K562 (cell line): ENCODE results near the gene CTDNEP1. TPM values are rescaled to one million over a fixed set of nuclear protein-coding genes. Genes with fewer than 3 reads are reported as not detected.

ENCODE experiments used
- FOXJ3 ChIP-seq: sonication (generic); formaldehyde crosslinking; IDR thresholded peaks from 2 replicates; pipeline ENCODE4 v1.4.0; 2020; ENCODE audit warnings: mild to moderate bottlenecking, missing genetic modification reagents
- HNRNPLL ChIP-seq: fragments of 200-400 bp; formaldehyde crosslinking; IDR thresholded peaks from 2 replicates; pipeline ENCODE4 v1.6.1; 2017; ENCODE audit warnings: low read length, low read depth, mild to moderate bottlenecking; ENCODE audit not compliant: poor library complexity, severe bottlenecking
- KAT2B ChIP-seq: IDR thresholded peaks from one replicate; pipeline ENCODE4 v1.6.1; 2012; ENCODE audit warnings: low read depth, mild to moderate bottlenecking, control low read depth, inconsistent platforms, low read length, moderate library complexity
- MTA2 ChIP-seq: fragments of 450-650 bp; IDR thresholded peaks from 2 replicates; pipeline ENCODE4 v1.6.1; 2016; ENCODE audit warnings: low read depth
- NONO ChIP-seq, 2 experiments: fragments of 200-400 bp in 1 of 2; fragments of 450-650 bp in 1 of 2; formaldehyde crosslinking in 1 of 2; IDR thresholded peaks; 2 replicates each; pipeline ENCODE4 v1.6.1; 2017; ENCODE audit warnings: low read depth in 2 of 2, mild to moderate bottlenecking in 2 of 2, moderate library complexity in 2 of 2, low read length in 1 of 2
- PML ChIP-seq: IDR thresholded peaks from 2 replicates; pipeline ENCODE4 v1.6.1; 2012; ENCODE audit warnings: low read length, inconsistent platforms
- POLR2AphosphoS5 ChIP-seq: IDR thresholded peaks from 2 replicates; pipeline ENCODE4 v1.6.1; 2011; ENCODE audit warnings: mild to moderate bottlenecking, low read depth, low read length, moderate library complexity; ENCODE audit not compliant: control insufficient read depth, insufficient read depth
- POLR2G ChIP-seq: fragments of 200-400 bp; formaldehyde crosslinking; IDR thresholded peaks from 2 replicates; pipeline ENCODE4 v1.6.1; 2017; ENCODE audit warnings: low read depth, mild to moderate bottlenecking, antibody characterized with exemption, low read length, moderate library complexity
- RBFOX2 ChIP-seq: fragments of 200-400 bp; formaldehyde crosslinking; IDR thresholded peaks from 2 replicates; pipeline ENCODE4 v1.6.1; 2017; ENCODE audit warnings: low read depth, mild to moderate bottlenecking, low read length, moderate library complexity
- SMARCB1 ChIP-seq: IDR thresholded peaks from 2 replicates; pipeline ENCODE4 v1.6.1; 2011; ENCODE audit warnings: improper control_type of control experiment, low read depth; ENCODE audit not compliant: insufficient read length
- TCF15 ChIP-seq: fragments of 250-450 bp; sonication (Bioruptor Pico); IDR thresholded peaks from 2 replicates; pipeline ENCODE4 v1.8.0; 2022; ENCODE audit warnings: moderate library complexity, mild to moderate bottlenecking, inconsistent platforms
- TFE3 ChIP-seq: fragments of 450-650 bp; formaldehyde crosslinking; IDR thresholded peaks from 2 replicates; pipeline ENCODE4 v1.4.0; 2020; ENCODE audit warnings: mild to moderate bottlenecking, mixed read lengths
- TRIM24 ChIP-seq, 2 experiments: fragments of 450-650 bp; IDR thresholded peaks; 2 replicates each; pipeline ENCODE4 v1.6.1; 2016
- TRIM25 ChIP-seq: fragments of 450-650 bp; IDR thresholded peaks from 2 replicates; pipeline ENCODE4 v1.7.0; 2016; ENCODE audit warnings: borderline replicate concordance
- U2AF1 ChIP-seq: fragments of 200-400 bp; formaldehyde crosslinking; optimal IDR thresholded peaks from 2 replicates; pipeline ENCODE3; 2017; ENCODE audit warnings: mild to moderate bottlenecking, low read depth, low read length, moderate library complexity
- ZNF121 ChIP-seq: sonication (generic); formaldehyde crosslinking; conservative IDR thresholded peaks from 2 replicates; pipeline ENCODE4 v1.8.0; 2022; ENCODE audit warnings: missing genetic modification reagents
- ZNF551 ChIP-seq: fragments of 250-450 bp; sonication (Bioruptor Pico); IDR thresholded peaks from 2 replicates; pipeline ENCODE4 v1.5.0; 2021; ENCODE audit warnings: mild to moderate bottlenecking, moderate library complexity
- ZNF79 ChIP-seq: fragments of 250-450 bp; sonication (Bioruptor Pico); IDR thresholded peaks from 2 replicates; pipeline ENCODE4 v1.4.0; 2020; ENCODE audit warnings: low read depth, mild to moderate bottlenecking, moderate library complexity
- ZNF830 ChIP-seq: fragments of 250-450 bp; sonication (Bioruptor Pico); IDR thresholded peaks from 2 replicates; pipeline ENCODE4 v1.5.0; 2021; ENCODE audit warnings: mild to moderate bottlenecking
- polyA plus RNA-seq, 8 experiments: library from polyadenylated mRNA; depleted of rRNA in 4 of 8; stranded (reverse) in 5 of 8; unstranded in 3 of 8; fragments of >200 nt; fragmentation: Nextera tagmentation in 2 of 8; fragmentation: Illumina TruSeq in 1 of 8; extraction: Ambion mirVana in 2 of 8; extraction: Trizol in 1 of 8; gene quantifications; 2 replicates each; pipeline versions ENCODE4 v1.2.1 to v1.2.3, GENCODE V29; 2011 to 2014; ENCODE audit warnings: inconsistent platforms in 1 of 8, missing spikeins in 1 of 8
- total RNA-seq, 7 experiments: library from RNA; depleted of rRNA in 6 of 7; stranded (reverse); fragments of >200 nt in 6 of 7; fragmentation: Illumina TruSeq in 2 of 7; extraction: Trizol in 2 of 7; gene quantifications; 2 replicates each; pipeline versions ENCODE4 v1.2.1 to v1.2.3, GENCODE V29; 2011 to 2021; ENCODE audit warnings: low replicate concordance in 1 of 7
- TF ChIP-seq, protein P1 (sequence below): sonication (generic); IDR thresholded peaks from 2 replicates; pipeline ENCODE4 v1.6.1; 2016
- TF ChIP-seq, protein P2 (sequence below): sonication (generic); formaldehyde crosslinking; IDR thresholded peaks from 2 replicates; pipeline ENCODE4 v1.8.1; 2023; ENCODE audit warnings: mild to moderate bottlenecking, missing genetic modification reagents

Gene CTDNEP1
- total and polyA plus RNA-seq, 9 of the 15 experiments (the other 6 are each of a cell fraction or from before 2014, with no cell fraction given), result 10.7 to 150 (median 28.5) TPM

DNA sequence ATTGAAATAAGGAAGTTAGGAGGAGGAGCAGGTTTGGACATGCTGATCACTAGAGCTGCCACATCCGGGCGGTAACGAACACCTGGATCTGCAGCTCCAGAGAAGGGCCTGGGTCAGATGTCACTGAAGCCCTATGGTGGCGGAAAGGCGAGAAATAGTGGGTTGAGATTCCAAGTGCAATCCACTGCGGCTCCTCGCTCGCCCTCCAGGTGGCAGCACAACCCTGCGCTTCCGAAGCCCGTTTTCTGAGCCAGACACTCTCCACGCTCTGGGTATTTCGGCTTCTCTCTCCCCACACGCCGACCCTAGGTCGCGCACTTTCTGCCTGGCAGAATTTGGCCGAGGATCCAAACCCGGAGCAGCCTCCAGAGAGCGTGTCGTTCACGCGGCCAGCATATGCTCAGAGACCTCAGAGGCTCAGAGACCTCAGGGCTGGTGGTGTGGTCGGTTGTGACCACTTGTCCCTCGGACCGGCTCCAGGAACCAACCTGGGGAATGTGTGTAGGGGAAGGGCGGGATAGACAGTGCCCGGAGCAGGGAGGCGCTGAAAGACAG, 29.1 kb upstream of the CTDNEP1 start (continued):
- TF ChIP-seq ZNF121 (CRISPR knock-in tag), result no peak
- TF ChIP-seq ZNF79, result no peak
- TF ChIP-seq, protein P1, sequence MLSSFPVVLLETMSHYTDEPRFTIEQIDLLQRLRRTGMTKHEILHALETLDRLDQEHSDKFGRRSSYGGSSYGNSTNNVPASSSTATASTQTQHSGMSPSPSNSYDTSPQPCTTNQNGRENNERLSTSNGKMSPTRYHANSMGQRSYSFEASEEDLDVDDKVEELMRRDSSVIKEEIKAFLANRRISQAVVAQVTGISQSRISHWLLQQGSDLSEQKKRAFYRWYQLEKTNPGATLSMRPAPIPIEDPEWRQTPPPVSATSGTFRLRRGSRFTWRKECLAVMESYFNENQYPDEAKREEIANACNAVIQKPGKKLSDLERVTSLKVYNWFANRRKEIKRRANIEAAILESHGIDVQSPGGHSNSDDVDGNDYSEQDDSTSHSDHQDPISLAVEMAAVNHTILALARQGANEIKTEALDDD, result no peak
- TF ChIP-seq, protein P2, sequence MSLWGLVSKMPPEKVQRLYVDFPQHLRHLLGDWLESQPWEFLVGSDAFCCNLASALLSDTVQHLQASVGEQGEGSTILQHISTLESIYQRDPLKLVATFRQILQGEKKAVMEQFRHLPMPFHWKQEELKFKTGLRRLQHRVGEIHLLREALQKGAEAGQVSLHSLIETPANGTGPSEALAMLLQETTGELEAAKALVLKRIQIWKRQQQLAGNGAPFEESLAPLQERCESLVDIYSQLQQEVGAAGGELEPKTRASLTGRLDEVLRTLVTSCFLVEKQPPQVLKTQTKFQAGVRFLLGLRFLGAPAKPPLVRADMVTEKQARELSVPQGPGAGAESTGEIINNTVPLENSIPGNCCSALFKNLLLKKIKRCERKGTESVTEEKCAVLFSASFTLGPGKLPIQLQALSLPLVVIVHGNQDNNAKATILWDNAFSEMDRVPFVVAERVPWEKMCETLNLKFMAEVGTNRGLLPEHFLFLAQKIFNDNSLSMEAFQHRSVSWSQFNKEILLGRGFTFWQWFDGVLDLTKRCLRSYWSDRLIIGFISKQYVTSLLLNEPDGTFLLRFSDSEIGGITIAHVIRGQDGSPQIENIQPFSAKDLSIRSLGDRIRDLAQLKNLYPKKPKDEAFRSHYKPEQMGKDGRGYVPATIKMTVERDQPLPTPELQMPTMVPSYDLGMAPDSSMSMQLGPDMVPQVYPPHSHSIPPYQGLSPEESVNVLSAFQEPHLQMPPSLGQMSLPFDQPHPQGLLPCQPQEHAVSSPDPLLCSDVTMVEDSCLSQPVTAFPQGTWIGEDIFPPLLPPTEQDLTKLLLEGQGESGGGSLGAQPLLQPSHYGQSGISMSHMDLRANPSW (CRISPR knock-in tag), result no peak
- peak; percentile 77 for TF ChIP-seq POLR2G
- TF ChIP-seq TRIM25, result no peak
- 0 out of 4 replicates have a peak, but pooled peaks of 1 of the 2 experiments have one; percentile 14 for TF ChIP-seq NONO (IDR thresholded peaks at IDR 0.05; ENCODE audit: low read depth in 2 of 2, low read length in 1 of 2)
- TF ChIP-seq HNRNPLL, result no peak
- no peak for TF ChIP-seq FOXJ3 (CRISPR knock-in tag)
- TF ChIP-seq SMARCB1, result no peak
- TF ChIP-seq RBFOX2, result peak; percentile 72
- no peak for TF ChIP-seq TFE3 (CRISPR knock-in tag)
- no peak for TF ChIP-seq KAT2B
- TF ChIP-seq MTA2, result no peak
- no peak for TF ChIP-seq U2AF1
- no peak for TF ChIP-seq PML
- TF ChIP-seq TCF15 (CRISPR knock-in tag), result no peak
- no peak for TF ChIP-seq POLR2AphosphoS5
- TF ChIP-seq ZNF551 (CRISPR knock-in tag), result no peak
- no peak for TF ChIP-seq TRIM24 (IDR thresholded peaks at IDR 0.05)
- no peak for TF ChIP-seq ZNF830
